GM12864 (cell line): ENCODE data around the gene KRT33B.

Source experiments
- DNase-seq: peaks from one replicate; pipeline ENCODE4 v3.0.0-alpha.2; 2011; ENCODE audit warnings: low read depth
- H3K4me3 ChIP-seq: 2 replicates; pipeline ENCODE4 v1.5.1; 2011; ENCODE audit warnings: mild to moderate bottlenecking, low read depth, low read length, control low read depth
- CTCF ChIP-seq: IDR thresholded peaks from 2 replicates; pipeline ENCODE4 v1.5.1; 2011; ENCODE audit warnings: low read depth, mild to moderate bottlenecking, moderate library complexity, low read length, control low read depth, inconsistent platforms; ENCODE audit errors: missing control alignments

The KRT33B gene

GRCh38 chr17:41393826-41394225 lies 24.2 kb upstream of the KRT33B start:
- TF ChIP-seq CTCF, result no peak
- no peak overlapping the region for H3K4me3 ChIP-seq
- DNase-seq, result no peak

- no peak overlapping the region for H3K4me3 ChIP-seq
- no peak for DNase-seq
- TF ChIP-seq CTCF, result no peak
Measured at GRCh38 chr17:41393294-41393693, 23.7 kb upstream of the KRT33B start.

- H3K4me3 ChIP-seq, result no peak overlapping the region
- TF ChIP-seq CTCF, result no peak
- no peak for DNase-seq
Measured at GRCh38 chr17:41392278-41392677, 22.7 kb upstream of the KRT33B start.

GRCh38 chr17:41391535-41391934 lies 21.9 kb upstream of the KRT33B start:
- no peak overlapping the region for H3K4me3 ChIP-seq
- no peak for DNase-seq
- no peak for TF ChIP-seq CTCF

DNA sequence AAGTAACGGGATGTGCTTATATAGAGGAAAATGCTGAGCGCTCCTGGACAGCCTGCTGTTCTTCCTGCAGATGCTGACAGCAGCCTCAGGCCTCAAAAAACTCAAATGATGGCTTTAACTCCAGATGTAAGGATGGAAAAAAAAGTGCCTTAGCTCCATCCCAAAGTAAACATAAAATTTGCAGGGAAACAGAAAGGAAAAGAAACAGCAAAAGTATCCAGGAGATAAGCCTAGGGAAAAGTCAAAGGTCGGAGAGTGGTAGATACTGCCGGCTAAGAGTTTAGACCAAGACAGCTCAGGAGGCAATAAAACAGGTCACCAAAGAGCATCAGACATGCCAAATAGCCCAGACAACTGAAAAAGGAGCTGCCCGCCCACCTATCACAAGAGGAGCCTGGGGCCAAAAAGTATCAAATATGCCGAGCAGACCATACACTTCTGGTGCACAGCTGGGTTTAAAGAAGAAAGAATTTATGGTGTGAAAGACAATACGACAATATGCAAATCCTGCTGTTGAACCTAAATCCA lies 20.9 kb upstream of the KRT33B start:
- no peak for DNase-seq

GRCh38 chr17:41387670-41388069 lies 18.1 kb upstream of the KRT33B start:
- no peak for DNase-seq
- no peak overlapping the region for H3K4me3 ChIP-seq
- no peak for TF ChIP-seq CTCF

More for the DNA sequence above, 20.9 kb upstream of the KRT33B start:
- no peak overlapping the region for H3K4me3 ChIP-seq
- TF ChIP-seq CTCF, result no peak

DNA sequence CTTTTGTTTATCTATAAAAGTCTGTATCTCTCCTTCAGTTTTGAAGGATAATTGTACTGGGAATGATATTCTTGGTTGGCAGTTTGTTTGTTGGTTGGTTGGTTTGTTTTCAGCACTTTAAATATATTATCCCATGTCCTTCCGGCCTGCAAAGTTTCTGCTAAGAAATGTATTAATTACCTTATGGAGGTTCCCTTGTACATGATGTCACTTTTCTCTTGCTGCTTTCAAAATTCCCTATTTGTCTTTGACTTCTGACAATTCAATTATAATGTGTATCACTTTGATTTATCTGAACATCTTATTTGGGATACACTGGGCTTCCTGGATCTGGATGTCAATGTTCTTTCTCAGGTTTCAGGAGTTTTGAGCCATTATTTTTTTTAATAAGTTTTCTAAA lies 16.6 kb upstream of the KRT33B start:
- H3K4me3 ChIP-seq, result no peak overlapping the region
- TF ChIP-seq CTCF, result no peak
- no peak for DNase-seq
